22Rv1 (cell line): ENCODE data around the gene DOK6.

Source experiments
- CTCF ChIP-seq: fragments of 450-650 bp; IDR thresholded peaks from 2 replicates; pipeline ENCODE4 v1.5.1; 2017; ENCODE audit warnings: mild to moderate bottlenecking
- ZFX ChIP-seq: fragments of 450-650 bp; IDR thresholded peaks from 2 replicates; pipeline ENCODE4 v1.6.1; 2017; ENCODE audit warnings: antibody characterized with exemption, borderline replicate concordance

- TF ChIP-seq CTCF (no peak), ZFX (no peak)
Measured at GRCh38 chr18:69490072-69490471, 89.4 kb downstream of the DOK6 start.
